Ascending aorta (tissue), 2 donors: ENCODE measurements around the gene PDZRN3. TPM values are rescaled to one million over a fixed set of nuclear protein-coding genes. Genes with fewer than 3 reads are reported as not detected.

Source experiments
- DNase-seq, 2 donors: peaks; one replicate each; pipeline ENCODE4 v3.0.0-alpha.2; 2019; ENCODE audit warnings: low spot score in 2 of 2
- H3K27ac ChIP-seq, 2 donors: fragments of 200-600 bp; sonication (generic); one replicate each; pipeline ENCODE4 v1.5.1; 2016 to 2017; ENCODE audit warnings: mild to moderate bottlenecking in 1 of 2
- H3K27me3 ChIP-seq: fragments of 200-600 bp; sonication (generic); one replicate; pipeline ENCODE4 v1.5.1; 2017
- H3K36me3 ChIP-seq, 2 donors: fragments of 200-600 bp; sonication (generic); one replicate each; pipeline ENCODE4 v1.5.1; 2016
- H3K4me1 ChIP-seq, 2 donors: fragments of 200-600 bp; sonication (generic); one replicate each; pipeline ENCODE4 v1.5.1; 2016 to 2017; ENCODE audit warnings: mild to moderate bottlenecking in 1 of 2
- H3K4me3 ChIP-seq, 2 donors: fragments of 200-600 bp; sonication (generic); one replicate each; pipeline ENCODE4 v1.5.1; 2016 to 2017; ENCODE audit warnings: mild to moderate bottlenecking in 1 of 2
- H3K9me3 ChIP-seq, 2 donors: fragments of 200-600 bp; sonication (generic); one replicate each; pipeline ENCODE4 v1.5.1; 2016
- intact Hi-C: fragments of 100-400 bp; cut with DNase I; formaldehyde crosslinking; loops from one replicate; pipeline ENCODE4 v1.15.1; 2023
- total RNA-seq: library from RNA; depleted of rRNA; stranded (reverse); fragments of >200 nt; gene quantifications from one replicate; pipeline ENCODE4 v1.1.0, GENCODE V29; 2016
- TF ChIP-seq, protein P1 (sequence below), 3 experiments: fragments of 200-600 bp in 2 of 3; fragments of 450-650 bp in 1 of 3; sonication (generic) in 2 of 3; IDR thresholded peaks; one replicate each; pipeline ENCODE4 v1.5.1; 2016 to 2019; ENCODE audit warnings: antibody characterized with exemption in 3 of 3, mild to moderate bottlenecking in 1 of 3, moderate library complexity in 1 of 3

PDZRN3 gene
- total RNA-seq, 1 donor from 2014 or later, result 71.9 TPM

DNA sequence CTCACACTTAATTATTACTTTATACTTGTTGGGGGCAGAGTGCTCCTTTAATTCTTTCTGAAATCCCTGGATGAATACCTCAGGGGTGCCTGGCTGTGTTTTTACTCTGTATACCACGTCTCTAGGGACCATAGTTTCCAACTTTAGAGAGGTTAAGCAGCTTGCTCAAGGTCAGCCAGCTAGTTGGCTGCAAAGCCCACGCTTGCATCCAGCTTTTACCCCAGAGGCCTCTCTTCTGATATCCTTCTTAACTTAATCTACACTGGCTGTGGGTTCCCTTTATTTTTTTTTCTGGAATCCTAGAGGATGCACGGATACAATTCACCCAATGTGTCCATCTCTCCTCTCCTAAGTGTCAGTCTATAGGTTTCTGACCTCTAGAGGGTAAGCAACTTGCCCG lies 1.4 kb downstream of the PDZRN3 start:
- intact Hi-C loops, result loop anchor here (2.0 to 5.0 kb wide), 5 partner anchors 51 to 204 kb away; no protein-coding TSS in a partner anchor

DNA sequence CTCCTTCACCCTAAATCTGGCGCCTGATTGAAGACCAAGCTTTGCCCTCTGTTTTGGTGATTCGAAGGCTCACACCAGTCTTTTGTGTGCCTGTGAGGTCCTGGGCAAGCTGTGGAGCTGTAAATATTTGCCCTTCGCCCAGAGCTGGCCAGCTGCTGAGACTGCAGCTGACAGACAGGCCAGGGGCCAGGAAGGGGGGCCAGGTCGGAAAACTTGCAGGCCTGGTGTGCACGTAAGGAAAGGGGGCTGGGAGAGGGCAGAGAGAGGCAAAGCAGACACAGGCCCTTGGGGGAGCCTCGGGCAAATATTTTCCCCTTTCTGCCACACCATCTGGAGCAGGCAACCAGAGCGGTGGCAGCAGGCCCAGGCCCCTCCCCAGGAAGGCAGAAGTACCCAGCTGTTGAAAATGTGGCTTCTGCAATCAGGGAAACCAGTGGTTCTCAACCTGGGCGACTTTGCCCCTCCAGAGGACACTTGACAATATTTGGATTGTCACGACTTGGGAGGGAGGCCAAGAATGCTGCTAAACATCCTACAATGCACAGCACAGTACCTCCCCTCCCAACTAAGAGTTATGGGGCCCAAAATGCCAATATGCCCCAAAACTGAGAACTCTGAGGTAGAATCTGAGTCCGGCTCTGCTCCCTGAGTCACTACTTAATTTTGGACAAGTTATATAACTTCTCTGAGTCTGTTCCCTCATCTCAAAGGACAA lies 2.5 kb downstream of the PDZRN3 start:
- Histone ChIP-seq H3K36me3 (no peaks in the 10 kb centered on the region), H3K27ac (peak overlapping the region; percentile 87 to 93), H3K27me3 (no peaks in the 10 kb centered on the region), H3K9me3 (no peaks in the 10 kb centered on the region), H3K4me1 (peaks cover 3 to 36% of the 10 kb centered on the region in 2 donors), H3K4me3 (peak overlapping the region; percentile 82 to 91)
- peak in 1 of 2 donors; percentile 68 for DNase-seq
- TF ChIP-seq, protein P1, sequence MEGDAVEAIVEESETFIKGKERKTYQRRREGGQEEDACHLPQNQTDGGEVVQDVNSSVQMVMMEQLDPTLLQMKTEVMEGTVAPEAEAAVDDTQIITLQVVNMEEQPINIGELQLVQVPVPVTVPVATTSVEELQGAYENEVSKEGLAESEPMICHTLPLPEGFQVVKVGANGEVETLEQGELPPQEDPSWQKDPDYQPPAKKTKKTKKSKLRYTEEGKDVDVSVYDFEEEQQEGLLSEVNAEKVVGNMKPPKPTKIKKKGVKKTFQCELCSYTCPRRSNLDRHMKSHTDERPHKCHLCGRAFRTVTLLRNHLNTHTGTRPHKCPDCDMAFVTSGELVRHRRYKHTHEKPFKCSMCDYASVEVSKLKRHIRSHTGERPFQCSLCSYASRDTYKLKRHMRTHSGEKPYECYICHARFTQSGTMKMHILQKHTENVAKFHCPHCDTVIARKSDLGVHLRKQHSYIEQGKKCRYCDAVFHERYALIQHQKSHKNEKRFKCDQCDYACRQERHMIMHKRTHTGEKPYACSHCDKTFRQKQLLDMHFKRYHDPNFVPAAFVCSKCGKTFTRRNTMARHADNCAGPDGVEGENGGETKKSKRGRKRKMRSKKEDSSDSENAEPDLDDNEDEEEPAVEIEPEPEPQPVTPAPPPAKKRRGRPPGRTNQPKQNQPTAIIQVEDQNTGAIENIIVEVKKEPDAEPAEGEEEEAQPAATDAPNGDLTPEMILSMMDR (IDR thresholded peaks at IDR 0.05), result no peak
- intact Hi-C loops, result loop anchor here (2.0 to 5.0 kb wide), 5 partner anchors 50 to 205 kb away; no protein-coding TSS in a partner anchor

More for the DNA sequence above, 1.4 kb downstream of the PDZRN3 start:
- no peaks in the 10 kb centered on the region for H3K9me3 ChIP-seq
- no peak for DNase-seq
- TF ChIP-seq, protein P1 (IDR thresholded peaks at IDR 0.05), result no peak
- H3K27me3 ChIP-seq, result no peaks in the 10 kb centered on the region
- peak overlapping the region; percentile 82 to 91 for H3K4me3 ChIP-seq
- peak overlapping the region; percentile 87 to 93 for H3K27ac ChIP-seq
- H3K36me3 ChIP-seq, result no peaks in the 10 kb centered on the region
- H3K4me1 ChIP-seq, result peaks cover 3 to 27% of the 10 kb centered on the region in 2 donors

DNA sequence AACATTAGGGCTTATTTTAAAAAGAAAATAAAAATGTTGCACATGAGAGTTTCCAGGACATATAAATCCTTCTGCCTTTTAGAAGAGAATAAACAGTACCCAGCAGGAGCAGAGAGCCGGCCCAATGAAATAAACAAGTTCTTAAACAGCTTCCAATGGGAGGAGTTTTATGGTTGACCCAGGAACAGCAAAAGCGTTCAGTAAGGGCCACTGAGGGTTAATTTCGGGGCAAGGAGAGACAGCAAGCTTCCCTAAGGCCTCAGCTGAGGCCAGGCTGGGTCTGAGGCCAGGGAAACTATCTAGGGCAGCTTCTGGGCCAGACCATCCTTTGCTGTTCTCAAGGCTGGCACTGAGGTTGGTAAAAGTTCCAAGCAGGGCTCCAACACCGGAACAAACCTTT lies 3.4 kb downstream of the PDZRN3 start:
- intact Hi-C loops, result loop anchor here (5.0 kb wide), 4 partner anchors 49 to 206 kb away; no protein-coding TSS in a partner anchor
- peak overlapping the region; percentile 87 to 93 for H3K27ac ChIP-seq
- H3K4me3 ChIP-seq, result peak overlapping the region; percentile 82 to 91
- TF ChIP-seq, protein P1 (IDR thresholded peaks at IDR 0.05), result no peak
- no peaks in the 10 kb centered on the region for H3K27me3 ChIP-seq
- H3K4me1 ChIP-seq, result peaks cover 3 to 36% of the 10 kb centered on the region in 2 donors
- DNase-seq, result no peak
- H3K9me3 ChIP-seq, result no peaks in the 10 kb centered on the region
- H3K36me3 ChIP-seq, result no peaks in the 10 kb centered on the region

DNA sequence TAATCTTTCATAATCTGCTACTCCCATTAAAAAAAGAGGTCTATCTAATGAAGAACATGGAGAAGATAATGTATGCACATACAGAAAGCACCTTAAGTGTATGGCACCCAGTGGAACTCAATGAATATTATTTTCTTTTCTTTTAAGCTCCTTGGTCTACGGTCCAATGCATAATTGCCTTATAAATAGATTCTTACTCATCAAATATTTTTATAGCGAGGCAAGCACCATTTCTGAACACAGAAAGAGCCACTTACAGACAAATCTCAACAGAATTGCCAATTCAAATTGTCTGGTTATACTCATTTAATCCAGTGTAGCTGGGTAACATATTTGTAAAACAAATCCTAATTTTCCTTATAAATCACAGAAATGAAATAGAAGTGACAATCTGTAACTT lies 6.3 kb downstream of the PDZRN3 start:
- intact Hi-C loops, result no loop called here
- TF ChIP-seq, protein P1 (IDR thresholded peaks at IDR 0.05), result no peak
- no peak for DNase-seq
- Histone ChIP-seq H3K27me3 (no peaks in the 10 kb centered on the region), H3K4me3 (peak overlapping the region; percentile 26 to 40), H3K27ac (peak overlapping the region; percentile 59 to 69), H3K4me1 (peaks cover 3 to 39% of the 10 kb centered on the region in 2 donors), H3K36me3 (no peaks in the 10 kb centered on the region), H3K9me3 (no peaks in the 10 kb centered on the region)

DNA sequence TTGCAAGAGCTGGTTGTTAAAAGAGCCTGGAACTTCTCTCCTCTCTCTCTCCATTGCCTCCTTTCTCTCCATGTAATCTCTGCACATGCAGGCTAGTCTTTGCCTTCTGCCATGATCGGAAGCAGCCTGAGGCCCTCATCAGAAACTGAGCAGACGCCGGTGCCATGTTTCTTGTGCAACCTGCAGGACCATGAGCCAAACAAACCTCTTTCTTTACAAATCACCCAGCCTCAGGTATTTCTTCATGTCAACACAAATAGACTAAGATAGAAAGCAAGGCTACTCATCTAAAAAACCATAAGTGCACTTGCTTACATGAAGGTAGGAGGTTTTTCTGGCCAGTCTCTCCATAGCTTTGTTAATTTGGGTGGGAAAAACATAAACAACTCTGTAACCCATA lies 8.7 kb downstream of the PDZRN3 start:
- H3K4me3 ChIP-seq, result no peak overlapping the region
- H3K27ac ChIP-seq, result no peak overlapping the region
- peaks cover 3 to 43% of the 10 kb centered on the region in 2 donors for H3K4me1 ChIP-seq
- no peak for DNase-seq
- intact Hi-C loops, result no loop called here
- H3K36me3 ChIP-seq, result no peaks in the 10 kb centered on the region
- no peaks in the 10 kb centered on the region for H3K27me3 ChIP-seq
- H3K9me3 ChIP-seq, result no peaks in the 10 kb centered on the region
- TF ChIP-seq, protein P1 (IDR thresholded peaks at IDR 0.05), result no peak
